WTC11 (cell line): ENCODE data around the gene CALN1. TPM values are rescaled to one million over a fixed set of nuclear protein-coding genes. Genes with fewer than 3 reads are reported as not detected.
A peak's percentile ranks its signal among the peaks of the same experiment; 100 is the strongest.

ENCODE experiments used
- ATAC-seq: fragments of 200-7000 bp; cut with Tn5 transposase; 2 replicates; pipeline ENCODE4 v1.10.0; 2021; ENCODE audit warnings: mild to moderate bottlenecking, moderate library complexity
- CTCF ChIA-PET: fragments of 300-600 bp; sonication (Branson Sonifier 250); formaldehyde crosslinking; loops from one replicate; lab custom pipeline; 2021; ENCODE audit warnings: antibody characterized with exemption; lab: Charles Lee
- POLR2A ChIA-PET: fragments of 350-600 bp; sonication (Branson Sonifier 250); formaldehyde crosslinking; loops from one replicate; lab custom pipeline; 2021; ENCODE audit warnings: antibody characterized with exemption; lab: Charles Lee
- DNase-seq: peaks from one replicate; pipeline ENCODE4 v3.0.0; 2021; ENCODE audit warnings: low spot score
- H3K27ac Mint-ChIP-seq: 2 replicates; pipeline ENCODE4 v1.8.0; 2021; ENCODE audit warnings: mixed read lengths
- H3K27me3 Mint-ChIP-seq: 2 replicates; pipeline ENCODE4 v1.8.0; 2021; ENCODE audit warnings: low read depth, mild to moderate bottlenecking, moderate library complexity, mixed read lengths
- H3K36me3 Mint-ChIP-seq: 2 replicates; pipeline ENCODE4 v1.8.0; 2021; ENCODE audit warnings: mixed read lengths
- H3K4me1 Mint-ChIP-seq: 2 replicates; pipeline ENCODE4 v1.8.0; 2022; ENCODE audit warnings: mixed read lengths
- H3K4me3 Mint-ChIP-seq: 2 replicates; pipeline ENCODE4 v1.8.0; 2021; ENCODE audit warnings: mild to moderate bottlenecking, moderate library complexity, mixed read lengths
- H3K9me3 Mint-ChIP-seq: 2 replicates; pipeline ENCODE4 v1.8.0; 2021; ENCODE audit warnings: mixed read lengths
- ATF6 ChIP-seq: sonication (generic); formaldehyde crosslinking; IDR thresholded peaks from 2 replicates; pipeline ENCODE4 v1.8.1; 2023; ENCODE audit warnings: mild to moderate bottlenecking, missing genetic modification reagents
- EMX1 ChIP-seq: fragments of 250-450 bp; sonication (Bioruptor Pico); IDR thresholded peaks from 2 replicates; pipeline ENCODE4 v1.8.0; 2021; ENCODE audit warnings: mild to moderate bottlenecking
- ESRRA ChIP-seq: sonication (generic); formaldehyde crosslinking; IDR thresholded peaks from 2 replicates; pipeline ENCODE4 v1.8.1; 2022; ENCODE audit warnings: mild to moderate bottlenecking, missing genetic modification reagents, borderline replicate concordance
- ETV6 ChIP-seq: sonication (generic); formaldehyde crosslinking; IDR thresholded peaks from 2 replicates; pipeline ENCODE4 v1.8.1; 2022; ENCODE audit warnings: mild to moderate bottlenecking, missing genetic modification reagents
- FOXJ3 ChIP-seq: sonication (generic); formaldehyde crosslinking; IDR thresholded peaks from 2 replicates; pipeline ENCODE4 v1.9.0; 2021; ENCODE audit warnings: missing genetic modification reagents, mild to moderate bottlenecking, borderline replicate concordance
- MLX ChIP-seq: sonication (generic); formaldehyde crosslinking; IDR thresholded peaks from 2 replicates; pipeline ENCODE4 v1.8.1; 2023; ENCODE audit warnings: mild to moderate bottlenecking, missing genetic modification reagents, moderate library complexity
- NFATC4 ChIP-seq: fragments of 250-450 bp; sonication (Bioruptor Pico); IDR thresholded peaks from 2 replicates; pipeline ENCODE4 v1.9.0; 2021; ENCODE audit warnings: mild to moderate bottlenecking
- NFYB ChIP-seq: sonication (generic); formaldehyde crosslinking; conservative IDR thresholded peaks from 2 replicates; pipeline ENCODE4 v1.8.0; 2022; ENCODE audit warnings: low read depth, missing genetic modification reagents
- PREB ChIP-seq: sonication (generic); formaldehyde crosslinking; IDR thresholded peaks from 2 replicates; pipeline ENCODE4 v1.8.1; 2022; ENCODE audit warnings: mild to moderate bottlenecking, missing genetic modification reagents, moderate library complexity, borderline replicate concordance
- STAT6 ChIP-seq: sonication (generic); formaldehyde crosslinking; conservative IDR thresholded peaks from 2 replicates; pipeline ENCODE4 v1.8.1; 2023; ENCODE audit warnings: mild to moderate bottlenecking, low read depth, missing genetic modification reagents, moderate library complexity
- TCF7 ChIP-seq: sonication (generic); formaldehyde crosslinking; IDR thresholded peaks from 2 replicates; pipeline ENCODE4 v1.8.0; 2022; ENCODE audit warnings: mild to moderate bottlenecking, low read depth, missing genetic modification reagents, moderate library complexity
- USF1 ChIP-seq: sonication (generic); formaldehyde crosslinking; IDR thresholded peaks from 2 replicates; pipeline ENCODE4 v1.8.0; 2022; ENCODE audit warnings: mild to moderate bottlenecking, missing genetic modification reagents
- ZBTB21 ChIP-seq: sonication (generic); formaldehyde crosslinking; IDR thresholded peaks from 2 replicates; pipeline ENCODE4 v1.8.1; 2023; ENCODE audit warnings: mild to moderate bottlenecking, missing genetic modification reagents, borderline replicate concordance
- ZMAT4 ChIP-seq: fragments of 250-450 bp; sonication (Bioruptor Pico); IDR thresholded peaks from 2 replicates; pipeline ENCODE4 v1.9.0; 2021; ENCODE audit warnings: mild to moderate bottlenecking
- ZNF138 ChIP-seq: sonication (generic); formaldehyde crosslinking; conservative IDR thresholded peaks from 2 replicates; pipeline ENCODE4 v1.8.1; 2022; ENCODE audit warnings: mild to moderate bottlenecking, moderate library complexity, missing genetic modification reagents
- ZNF219 ChIP-seq: sonication (generic); formaldehyde crosslinking; IDR thresholded peaks from 2 replicates; pipeline ENCODE4 v1.8.0; 2023; ENCODE audit warnings: missing genetic modification reagents, mild to moderate bottlenecking, borderline replicate concordance
- total RNA-seq: library from RNA; stranded (reverse); gene quantifications from 3 replicates; pipeline ENCODE4 v1.2.3, GENCODE V29; 2021

CALN1 gene
- total RNA-seq, 1 experiment from 2014 or later = 10.5 TPM

- CTCF ChIA-PET = interaction anchor here (1.4 to 1.7 kb wide), 4 partner anchors 68 to 515 kb away, joined by 4 to 6 read pairs (median 4); no protein-coding TSS in a partner anchor
These were observed 144.8 kb downstream of the CALN1 start for GRCh38 chr7:72267291-72267800.

GRCh38 chr7:72266771-72267170 lies 145.4 kb downstream of the CALN1 start:
- Mint-ChIP-seq H3K27ac (no peak overlapping the region), H3K9me3 (peaks cover 18% of the 10 kb centered on the region), H3K4me3 (no peak overlapping the region), H3K4me1 (peaks cover 58% of the 10 kb centered on the region), H3K36me3 (peaks cover 28% of the 10 kb centered on the region), H3K27me3 (no peaks in the 10 kb centered on the region)
- CTCF ChIA-PET = interaction anchor here (1.5 kb wide), 1 partner anchor 515 kb away, joined by 6 read pairs; no protein-coding TSS in a partner anchor
- TF ChIP-seq PREB (no peak), NFATC4 (CRISPR knock-in tag) (no peak), STAT6 (CRISPR knock-in tag) (no peak), FOXJ3 (no peak), MLX (CRISPR knock-in tag) (no peak), TCF7 (CRISPR knock-in tag) (no peak), ZMAT4 (CRISPR knock-in tag) (no peak)
- ATAC-seq (peak; percentile 13; the same call in 1 of the 2 replicates), DNase-seq (no peak)
- POLR2A ChIA-PET = interaction anchor here (0.6 kb wide), 1 partner anchor 23 kb away, joined by 3 read pairs; no protein-coding TSS in a partner anchor

More at GRCh38 chr7:72267291-72267800, 144.8 kb downstream of the CALN1 start:
- no peak overlapping the region for H3K27ac Mint-ChIP-seq
- no peaks in the 10 kb centered on the region for H3K27me3 Mint-ChIP-seq
- peaks cover 26% of the 10 kb centered on the region for H3K36me3 Mint-ChIP-seq
- H3K4me3 Mint-ChIP-seq = no peak overlapping the region
- DNase-seq (no peak), ATAC-seq (no peak)
- TF ChIP-seq ATF6 (CRISPR knock-in tag) (no peak), NFYB (CRISPR knock-in tag) (no peak), ESRRA (CRISPR knock-in tag) (no peak), ETV6 (CRISPR knock-in tag) (no peak)
- POLR2A ChIA-PET = interaction anchor here (0.6 kb wide), 1 partner anchor 22 kb away, joined by 3 read pairs; no protein-coding TSS in a partner anchor
- H3K9me3 Mint-ChIP-seq = peaks cover 17% of the 10 kb centered on the region
- peaks cover 55% of the 10 kb centered on the region for H3K4me1 Mint-ChIP-seq

- ChIA-PET CTCF (no interaction called here), POLR2A (no interaction called here)
- H3K36me3 Mint-ChIP-seq = peaks cover 20% of the 10 kb centered on the region
- H3K27me3 Mint-ChIP-seq = no peaks in the 10 kb centered on the region
- H3K9me3 Mint-ChIP-seq = peaks cover 12% of the 10 kb centered on the region
- DNase-seq = no peak
- ATAC-seq = peak; percentile 73
- H3K27ac Mint-ChIP-seq = no peak overlapping the region; the same call in 1 of the 2 replicates
- H3K4me1 Mint-ChIP-seq = peaks cover 58% of the 10 kb centered on the region
- no peak overlapping the region for H3K4me3 Mint-ChIP-seq
- TF ChIP-seq ZNF138 (CRISPR knock-in tag) (no peak), ZNF219 (CRISPR knock-in tag) (no peak), PREB (no peak), USF1 (CRISPR knock-in tag) (0 out of 2 replicates have a peak, but pooled peaks have one; percentile 30), MLX (CRISPR knock-in tag) (no peak), EMX1 (CRISPR knock-in tag) (no peak), ZBTB21 (no peak)
These were observed 146.8 kb downstream of the CALN1 start for GRCh38 chr7:72265071-72265904.
